Mesodermal cell (in vitro differentiated cells): ENCODE data around the gene HBG1.

Experiments
- H3K27ac ChIP-seq: 2 replicates; pipeline ENCODE4 v1.7.0; 2013; ENCODE audit warnings: mild to moderate bottlenecking, low read depth, low read length, moderate library complexity; ENCODE audit not compliant: severe bottlenecking
- H3K36me3 ChIP-seq: 2 replicates; pipeline ENCODE4 v1.7.1; 2013; ENCODE audit warnings: mild to moderate bottlenecking, low read length, moderate library complexity; ENCODE audit not compliant: control insufficient read depth, insufficient read depth
- H3K4me1 ChIP-seq: one replicate; pipeline ENCODE4 v1.7.1; 2013; ENCODE audit warnings: mild to moderate bottlenecking, low read length; ENCODE audit not compliant: insufficient read depth, control insufficient read depth, poor library complexity, severe bottlenecking
- H3K4me3 ChIP-seq: 2 replicates; pipeline ENCODE4 v1.7.0; 2013; ENCODE audit warnings: low read length, control low read depth, mild to moderate bottlenecking; ENCODE audit not compliant: insufficient read depth, poor library complexity, severe bottlenecking; ENCODE audit errors: extremely low read depth
- H3K9me3 ChIP-seq: 2 replicates; pipeline ENCODE4 v1.7.1; 2013; ENCODE audit warnings: mild to moderate bottlenecking, low read length, moderate library complexity; ENCODE audit not compliant: control insufficient read depth
- WGBS, 2 experiments: methylation state at CpG; one replicate each; pipeline ENCODE4 v1.1.5; 2013; ENCODE audit warnings: missing lambda C conversion rate in 2 of 2; ENCODE audit not compliant: insufficient coverage in 2 of 2; 5-methylcytosine and 5-hydroxymethylcytosine counted together

The HBG1 gene

GRCh38 chr11:5225480-5225871, 24.2 kb downstream of the HBG1 start:
- Histone ChIP-seq H3K27ac (no peak overlapping the region), H3K36me3 (no peaks in the 10 kb centered on the region), H3K4me3 (no peak overlapping the region), H3K9me3 (no peaks in the 10 kb centered on the region), H3K4me1 (no peaks in the 10 kb centered on the region)
- 80 to 100% methylated on average over 1 to 2 of the region's 2 CpGs for WGBS, 2 experiments

DNA sequence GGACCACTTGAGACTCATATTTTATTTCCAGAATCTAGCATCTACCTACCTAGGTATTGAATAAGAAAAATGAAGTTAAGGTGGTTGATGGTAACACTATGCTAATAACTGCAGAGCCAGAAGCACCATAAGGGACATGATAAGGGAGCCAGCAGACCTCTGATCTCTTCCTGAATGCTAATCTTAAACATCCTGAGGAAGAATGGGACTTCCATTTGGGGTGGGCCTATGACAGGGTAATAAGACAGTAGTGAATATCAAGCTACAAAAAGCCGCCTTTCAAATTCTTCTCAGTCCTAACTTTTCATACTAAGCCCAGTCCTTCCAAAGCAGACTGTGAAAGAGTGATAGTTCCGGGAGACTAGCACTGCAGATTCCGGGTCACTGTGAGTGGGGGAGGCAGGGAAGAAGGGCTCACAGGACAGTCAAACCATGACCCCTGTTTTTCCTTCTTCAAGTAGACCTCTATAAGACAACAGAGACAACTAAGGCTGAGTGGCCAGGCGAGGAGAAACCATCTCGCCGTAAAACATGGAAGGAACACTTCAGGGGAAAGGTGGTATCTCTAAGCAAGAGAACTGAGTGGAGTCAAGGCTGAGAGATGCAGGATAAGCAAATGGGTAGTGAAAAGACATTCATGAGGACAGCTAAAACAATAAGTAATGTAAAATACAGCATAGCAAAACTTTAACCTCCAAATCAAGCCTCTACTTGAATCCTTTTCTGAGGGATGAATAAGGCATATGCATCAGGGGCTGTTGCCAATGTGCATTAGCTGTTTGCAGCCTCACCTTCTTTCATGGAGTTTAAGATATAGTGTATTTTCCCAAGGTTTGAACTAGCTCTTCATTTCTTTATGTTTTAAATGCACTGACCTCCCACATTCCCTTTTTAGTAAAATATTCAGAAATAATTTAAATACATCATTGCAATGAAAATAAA, 24.8 kb downstream of the HBG1 start:
- 93% methylated on average over 2 of the region's 6 CpGs; no CpG with 5 or more reads in 1 of the 2 experiments for WGBS, 2 experiments
- H3K4me3 ChIP-seq = no peak overlapping the region
- no peaks in the 10 kb centered on the region for H3K9me3 ChIP-seq
- H3K27ac ChIP-seq = no peak overlapping the region
- H3K4me1 ChIP-seq = no peaks in the 10 kb centered on the region
- no peaks in the 10 kb centered on the region for H3K36me3 ChIP-seq

DNA sequence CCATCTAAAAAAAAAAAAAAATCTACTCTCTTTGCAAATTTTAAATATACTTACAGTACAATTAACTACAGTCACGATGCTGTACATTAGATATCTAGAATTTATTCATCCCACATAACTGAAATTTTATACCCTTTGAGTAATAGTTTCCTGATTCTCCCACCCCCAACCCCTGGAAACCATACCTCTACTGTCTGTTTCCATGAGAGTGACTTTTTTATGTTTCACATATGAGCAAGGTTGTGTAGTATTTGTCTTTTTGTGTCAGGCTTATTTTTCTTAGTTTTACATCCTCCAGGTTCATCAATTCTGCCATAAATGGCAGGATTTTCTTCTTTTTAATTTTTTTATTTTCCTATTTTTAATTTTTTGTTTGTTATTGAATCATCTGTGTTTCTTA, 26.0 kb downstream of the HBG1 start:
- H3K9me3 ChIP-seq = no peaks in the 10 kb centered on the region
- WGBS, 2 experiments = 88% methylated on average over 1 of the region's 1 CpG; no CpG with 5 or more reads in 1 of the 2 experiments
- no peak overlapping the region for H3K4me3 ChIP-seq
- H3K4me1 ChIP-seq = no peaks in the 10 kb centered on the region
- no peak overlapping the region for H3K27ac ChIP-seq
- no peaks in the 10 kb centered on the region for H3K36me3 ChIP-seq

DNA sequence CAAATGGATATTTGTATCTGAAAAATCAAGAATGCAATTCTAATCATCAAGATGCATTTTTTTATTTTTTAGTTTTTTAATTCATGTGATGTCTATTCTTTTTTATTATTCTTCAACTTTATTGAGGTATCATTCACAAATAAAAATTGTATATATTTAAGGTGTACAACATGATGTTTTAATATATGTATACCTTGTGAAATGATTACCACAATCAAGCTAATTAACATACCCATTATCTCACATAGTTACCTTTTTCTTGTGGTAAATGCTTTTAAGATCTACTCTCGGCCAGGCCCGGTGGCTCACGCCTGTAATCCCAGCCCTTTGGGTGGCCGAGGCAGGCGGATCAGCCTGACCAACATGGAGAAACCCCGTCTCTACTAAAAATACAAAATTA, 26.5 kb downstream of the HBG1 start:
- WGBS, 2 experiments = 84 to 91% methylated on average over 4 to 6 of the region's 6 CpGs
- Histone ChIP-seq H3K4me3 (no peak overlapping the region), H3K27ac (no peak overlapping the region), H3K9me3 (no peaks in the 10 kb centered on the region), H3K4me1 (no peaks in the 10 kb centered on the region), H3K36me3 (no peaks in the 10 kb centered on the region)

- Histone ChIP-seq H3K36me3 (no peaks in the 10 kb centered on the region), H3K27ac (no peak overlapping the region), H3K9me3 (no peaks in the 10 kb centered on the region), H3K4me1 (no peaks in the 10 kb centered on the region), H3K4me3 (no peak overlapping the region)
- 77 to 78% methylated on average over 3 to 6 of the region's 7 CpGs for WGBS, 2 experiments
Measured at GRCh38 chr11:5210376-5210885, 39.2 kb downstream of the HBG1 start.

GRCh38 chr11:5204787-5205186, 44.9 kb downstream of the HBG1 start:
- Histone ChIP-seq H3K4me1 (no peaks in the 10 kb centered on the region), H3K4me3 (no peak overlapping the region), H3K36me3 (no peaks in the 10 kb centered on the region), H3K9me3 (no peaks in the 10 kb centered on the region), H3K27ac (no peak overlapping the region)
- no CpG with 5 or more reads among the region's 1 CpG for WGBS, 2 experiments

DNA sequence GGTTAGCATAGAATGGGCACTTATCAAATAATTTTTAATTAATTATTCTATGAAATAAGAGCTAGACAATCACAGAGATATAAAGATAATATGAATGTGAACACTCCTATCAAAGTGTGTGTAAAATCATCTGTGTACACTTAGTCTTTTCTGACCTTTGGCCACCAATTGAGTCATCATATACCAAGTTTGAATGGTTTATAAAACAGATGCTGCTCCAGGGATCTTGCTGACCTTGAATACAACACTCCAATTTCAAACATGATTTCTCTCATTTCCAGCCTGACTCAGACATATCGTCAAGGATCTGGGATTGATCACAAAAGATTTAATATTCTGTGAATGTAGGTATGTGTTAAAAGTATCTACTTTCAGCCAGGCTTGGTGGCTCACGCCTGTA, 46.3 kb downstream of the HBG1 start:
- H3K27ac ChIP-seq = no peak overlapping the region
- 89% methylated on average over 1 of the region's 2 CpGs; no CpG with 5 or more reads in 1 of the 2 experiments for WGBS, 2 experiments
- no peaks in the 10 kb centered on the region for H3K9me3 ChIP-seq
- no peaks in the 10 kb centered on the region for H3K36me3 ChIP-seq
- H3K4me3 ChIP-seq = no peak overlapping the region
- H3K4me1 ChIP-seq = no peaks in the 10 kb centered on the region

- 83 to 89% methylated on average over 1 of the region's 1 CpG for WGBS, 2 experiments
- Histone ChIP-seq H3K27ac (no peak within 1 kb of the TSS), H3K4me1 (no peaks in the 10 kb centered on the region), H3K9me3 (no peaks in the 10 kb centered on the region), H3K4me3 (no peak within 1 kb of the TSS), H3K36me3 (no peaks in the 10 kb centered on the region)
Measured at GRCh38 chr11:5200582-5200981, 49.1 kb downstream of the HBG1 start, which contains the start of gene OR51V1. Gene OR51V1, minus strand, starts transcription at chr11:5200682. Its CDS starts 0 bp downstream, at chr11:5200682.

- H3K4me3 ChIP-seq = no peak overlapping the region
- H3K36me3 ChIP-seq = no peaks in the 10 kb centered on the region
- H3K9me3 ChIP-seq = no peaks in the 10 kb centered on the region
- H3K4me1 ChIP-seq = no peaks in the 10 kb centered on the region
- no peak overlapping the region for H3K27ac ChIP-seq
Measured at GRCh38 chr11:5198285-5198684, 51.4 kb downstream of the HBG1 start.
